ENCODE data around the gene AKAP11. TPM values are rescaled to one million over a fixed set of nuclear protein-coding genes. Genes with fewer than 3 reads are reported as not detected.
A peak's percentile ranks its signal among the peaks of the same experiment; 100 is the strongest.
"Not testable (repeated sequence)": the region's sequence is repeated elsewhere in the genome, so short reads cannot be mapped to it uniquely, and the experiment has no call there.

The AKAP11 gene, protein sequence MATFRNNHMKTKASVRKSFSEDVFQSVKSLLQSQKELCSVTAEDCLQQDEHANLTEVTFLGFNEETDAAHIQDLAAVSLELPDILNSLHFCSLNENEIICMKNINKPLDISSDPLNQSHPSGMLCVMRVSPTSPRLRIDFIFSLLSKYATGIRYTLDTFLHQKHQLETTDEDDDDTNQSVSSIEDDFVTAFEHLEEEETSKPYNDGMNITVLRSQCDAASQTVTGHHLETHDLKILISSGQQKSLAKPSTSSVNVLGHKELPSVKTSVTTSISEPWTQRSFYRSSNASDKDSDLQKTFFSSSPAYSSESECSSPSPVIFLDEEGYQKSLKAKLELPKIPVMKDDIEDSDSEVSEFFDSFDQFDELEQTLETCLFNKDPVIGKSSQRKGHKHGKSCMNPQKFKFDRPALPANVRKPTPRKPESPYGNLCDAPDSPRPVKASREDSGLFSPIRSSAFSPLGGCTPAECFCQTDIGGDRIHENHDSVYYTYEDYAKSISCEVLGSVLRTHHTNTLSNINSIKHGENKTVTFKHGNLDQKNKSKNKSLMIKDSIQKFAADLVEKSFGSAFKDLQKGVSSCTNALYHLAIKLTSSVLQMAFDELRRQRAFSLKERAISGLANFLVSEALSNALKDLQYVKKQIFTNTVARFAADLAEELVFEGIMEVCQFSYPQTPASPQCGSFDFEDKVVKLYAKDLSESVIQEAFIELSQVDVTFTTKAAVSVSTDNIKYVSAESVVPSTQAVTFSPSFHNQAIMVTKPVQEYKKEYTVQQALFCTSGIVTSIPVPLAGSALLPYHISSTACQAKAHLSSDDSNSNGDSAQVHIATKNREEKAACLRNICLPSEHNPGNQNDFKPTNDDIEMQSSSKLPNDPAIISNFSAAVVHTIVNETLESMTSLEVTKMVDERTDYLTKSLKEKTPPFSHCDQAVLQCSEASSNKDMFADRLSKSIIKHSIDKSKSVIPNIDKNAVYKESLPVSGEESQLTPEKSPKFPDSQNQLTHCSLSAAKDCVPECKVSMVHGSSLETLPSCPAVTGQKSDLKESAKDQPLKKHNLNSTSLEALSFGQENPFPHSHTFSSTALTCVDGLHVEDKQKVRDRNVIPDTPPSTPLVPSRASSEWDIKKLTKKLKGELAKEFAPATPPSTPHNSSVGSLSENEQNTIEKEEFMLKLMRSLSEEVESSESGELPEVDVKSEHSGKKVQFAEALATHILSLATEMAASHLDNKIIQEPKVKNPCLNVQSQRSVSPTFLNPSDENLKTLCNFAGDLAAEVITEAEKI (N-terminal part only)
- polyA plus RNA-seq (2012; ENCODE audit: low read depth, missing spikeins): 11.1 TPM

DNA sequence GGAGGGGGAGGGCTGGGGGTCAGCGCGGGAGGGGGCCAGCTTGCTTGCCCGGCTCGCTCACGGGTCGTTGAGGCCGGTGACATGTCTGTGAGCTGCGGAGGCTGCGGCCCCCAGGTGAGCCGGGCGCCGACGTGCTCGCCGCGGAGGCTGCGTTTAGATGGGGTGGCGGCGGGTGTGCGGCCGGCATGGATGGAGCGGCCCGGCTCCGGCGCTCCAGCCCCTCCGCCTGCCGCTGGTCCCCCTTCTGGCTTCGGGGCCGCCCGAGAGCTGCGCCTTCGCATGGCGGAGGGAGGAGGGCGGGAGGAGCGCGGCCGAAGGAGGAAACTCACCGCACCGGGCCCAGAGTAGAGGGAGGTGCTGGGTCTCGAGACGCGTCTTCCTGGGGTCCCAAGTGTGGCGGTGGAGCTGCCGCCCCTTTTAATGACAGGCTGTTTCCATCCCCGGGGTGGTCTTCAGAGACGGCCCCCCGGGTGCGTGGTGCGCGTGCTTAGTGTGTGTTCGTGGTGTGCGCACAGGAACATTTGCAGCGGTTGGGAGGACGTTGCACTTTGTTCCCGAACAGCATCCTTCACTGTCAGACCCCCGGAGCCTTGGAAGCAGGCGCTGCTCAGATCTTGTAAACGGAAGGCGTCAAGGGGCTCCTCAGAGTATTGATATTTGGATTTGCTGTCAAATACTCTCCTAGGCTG lies at the start of gene AKAP11:
Gene AKAP11, plus strand, starts transcription at position 38 of the 689 bp plus-strand sequence. CDS start 14,197 bp downstream, outside the sequence.
- FAIRE-seq: peak; percentile 65
- TF ChIP-seq POLR2AphosphoS5 (IDR thresholded peaks at IDR 0.05; ENCODE audit: low read depth, low read length): peak; percentile 66
- no peak for TF ChIP-seq SPI1 (IDR thresholded peaks at IDR 0.05; ENCODE audit: low read depth, low read length)
- peak; percentile 58; the same call in 1 of the 2 replicates for TF ChIP-seq TAF1 (IDR thresholded peaks at IDR 0.05; ENCODE audit: low read depth, low read length)
- TF ChIP-seq POU2F2 (IDR thresholded peaks at IDR 0.05; ENCODE audit: low read depth, low read length): peak; percentile 13; the same call in 1 of the 2 replicates
- DNase-seq (ENCODE audit: insufficient read length, low spot score): no peak

DNA sequence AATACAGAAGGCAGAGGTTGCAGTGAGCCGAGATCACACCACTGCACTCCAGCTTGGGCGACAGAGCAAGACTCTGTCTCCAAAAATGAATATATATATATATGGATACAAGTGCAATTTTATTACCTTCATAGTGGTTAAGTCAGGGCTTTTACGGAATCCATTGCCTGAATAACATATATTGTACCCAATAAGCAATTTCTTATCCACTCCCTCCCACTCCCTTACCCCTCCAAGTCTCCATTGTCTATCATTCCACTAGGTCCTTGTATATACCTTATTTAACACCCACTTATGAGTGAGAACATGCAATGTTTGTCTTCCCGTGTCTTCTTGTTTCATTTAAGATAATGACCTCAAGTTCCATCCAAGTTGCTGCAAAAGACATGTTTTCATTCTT lies 48.3 kb upstream of the AKAP11 start:
- FAIRE-seq (no peak), DNase-seq (ENCODE audit: insufficient read length, low spot score) (no peak)
- TF ChIP-seq POLR2A (IDR thresholded peaks at IDR 0.05; ENCODE audit: low read depth, low read length) (no peak), PAX5 (IDR thresholded peaks at IDR 0.05; ENCODE audit: insufficient read depth, low read length, severe bottlenecking) (no peak), POU2F2 (IDR thresholded peaks at IDR 0.05; ENCODE audit: low read depth, low read length) (no peak)

DNA sequence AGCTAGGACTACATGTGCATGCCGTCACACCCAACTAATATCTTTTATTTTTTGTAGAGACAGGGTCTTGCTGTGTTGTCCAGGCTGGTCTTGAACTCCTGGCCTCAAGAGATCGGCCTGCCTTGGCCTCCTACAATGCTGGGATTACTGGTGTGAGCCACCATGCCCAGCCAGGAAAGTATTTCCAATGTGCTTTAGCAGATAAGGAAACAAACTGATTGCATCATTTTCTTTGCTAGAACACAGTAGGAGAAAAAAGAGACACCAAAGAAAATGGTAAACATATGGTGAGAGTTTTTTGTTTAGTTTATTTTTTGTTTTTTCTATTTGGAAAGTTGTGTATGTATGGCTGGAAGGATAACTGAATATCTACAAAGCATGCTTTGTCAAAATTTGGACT lies 46.9 kb upstream of the AKAP11 start:
- no peak for DNase-seq (ENCODE audit: insufficient read length, low spot score)
- TF ChIP-seq PAX5 (IDR thresholded peaks at IDR 0.05; ENCODE audit: insufficient read depth, low read length, severe bottlenecking): no peak
- TF ChIP-seq POLR2A (IDR thresholded peaks at IDR 0.05; ENCODE audit: low read depth, low read length): no peak
- no peak for FAIRE-seq

DNA sequence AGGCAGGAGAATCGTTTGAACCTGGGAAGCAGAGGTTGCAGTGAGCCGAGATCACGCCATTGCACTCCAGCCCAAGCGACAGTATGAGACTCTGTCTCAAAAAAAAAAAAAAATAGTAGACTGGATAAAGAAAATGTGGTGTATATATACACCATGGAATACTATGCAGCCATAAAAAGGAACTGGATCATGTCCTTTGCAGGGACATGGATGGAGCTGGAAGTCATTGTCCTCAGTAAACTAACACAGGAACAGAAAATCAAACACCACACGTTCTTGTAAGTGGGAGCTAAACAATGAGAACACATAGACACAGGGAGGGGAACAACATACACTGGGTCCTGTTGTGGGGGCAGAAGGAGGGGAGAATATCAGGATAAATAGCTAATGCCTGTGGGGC lies 45.2 kb upstream of the AKAP11 start:
- not testable (repeated sequence) for DNase-seq (ENCODE audit: insufficient read length, low spot score); FAIRE-seq

DNA sequence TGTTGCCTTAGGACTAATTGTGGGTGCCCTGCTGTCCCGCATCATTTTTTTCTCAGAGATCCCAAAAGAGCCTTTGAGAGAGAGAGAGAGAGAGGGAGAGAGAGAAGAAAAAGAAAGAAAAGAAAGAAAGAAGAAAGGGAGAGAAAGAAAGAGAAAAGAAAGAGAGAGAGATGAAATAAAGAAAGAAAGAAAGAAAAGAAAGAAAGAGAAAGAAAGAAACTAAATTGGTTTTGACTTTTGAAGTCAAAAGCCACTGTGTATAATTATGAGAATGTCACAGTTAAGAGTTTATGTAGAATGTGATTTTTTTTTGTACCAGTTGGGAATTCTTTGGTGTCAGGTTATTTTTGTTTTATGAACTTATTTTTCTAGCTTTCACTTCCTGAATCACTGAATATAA lies 43.4 kb upstream of the AKAP11 start:
- no peak for TF ChIP-seq PAX5 (IDR thresholded peaks at IDR 0.05; ENCODE audit: insufficient read depth, low read length, severe bottlenecking)
- TF ChIP-seq POLR2AphosphoS5 (IDR thresholded peaks at IDR 0.05; ENCODE audit: low read depth, low read length): no peak
- no peak for TF ChIP-seq SPI1 (IDR thresholded peaks at IDR 0.05; ENCODE audit: low read depth, low read length)
- TF ChIP-seq TAF1 (IDR thresholded peaks at IDR 0.05; ENCODE audit: low read depth, low read length): no peak
- no peak for TF ChIP-seq POLR2A (IDR thresholded peaks at IDR 0.05; ENCODE audit: low read depth, low read length)
- no peak for TF ChIP-seq POU2F2 (IDR thresholded peaks at IDR 0.05; ENCODE audit: low read depth, low read length)
- FAIRE-seq: no peak
- DNase-seq (ENCODE audit: insufficient read length, low spot score): no peak

DNA sequence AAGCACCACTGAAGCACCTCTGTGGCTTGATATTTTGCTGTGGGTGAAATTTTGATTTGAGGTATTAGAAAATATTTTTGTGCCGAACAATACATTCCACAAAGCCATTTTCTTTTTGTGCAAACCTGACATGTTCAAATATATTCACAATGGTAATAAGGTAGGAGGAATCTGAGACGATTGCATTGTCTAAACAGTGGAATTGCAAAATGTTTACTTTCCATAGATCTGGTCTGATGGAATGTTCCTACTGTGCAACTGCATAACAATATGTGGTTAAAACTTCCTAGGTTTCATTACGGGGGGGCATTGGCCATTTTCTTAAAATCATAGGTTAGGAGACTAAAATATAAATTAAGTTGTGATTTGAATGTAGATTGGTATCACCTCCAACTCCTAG lies 42.7 kb upstream of the AKAP11 start:
- FAIRE-seq: no peak

DNA sequence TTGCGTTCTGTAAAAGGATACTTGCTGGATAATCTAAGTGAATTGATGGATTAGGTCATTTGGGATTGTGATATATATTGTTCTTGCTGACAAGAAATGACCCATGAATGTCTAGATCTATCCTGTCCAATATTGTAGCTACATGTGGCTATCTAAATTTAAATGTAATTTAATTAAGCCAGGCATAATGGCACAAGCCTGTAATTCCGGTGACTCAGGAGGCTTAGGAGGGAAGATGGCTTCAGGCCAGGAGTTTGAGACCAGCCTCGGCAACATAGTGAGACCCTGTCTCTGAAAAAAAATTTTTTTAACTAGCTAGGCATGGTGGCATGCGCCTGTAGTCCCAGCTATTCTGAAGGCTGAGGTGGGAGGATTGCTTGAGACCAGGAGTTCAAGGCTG lies 39.3 kb upstream of the AKAP11 start:
- FAIRE-seq: no peak
- TF ChIP-seq POU2F2 (IDR thresholded peaks at IDR 0.05; ENCODE audit: low read depth, low read length) (no peak), POLR2AphosphoS5 (IDR thresholded peaks at IDR 0.05; ENCODE audit: low read depth, low read length) (no peak), PAX5 (IDR thresholded peaks at IDR 0.05; ENCODE audit: insufficient read depth, low read length, severe bottlenecking) (no peak), SPI1 (IDR thresholded peaks at IDR 0.05; ENCODE audit: low read depth, low read length) (no peak), TAF1 (IDR thresholded peaks at IDR 0.05; ENCODE audit: low read depth, low read length) (no peak), POLR2A (IDR thresholded peaks at IDR 0.05; ENCODE audit: low read depth, low read length) (no peak)
- DNase-seq (ENCODE audit: insufficient read length, low spot score): no peak

More for the DNA sequence above, 42.7 kb upstream of the AKAP11 start:
- DNase-seq (ENCODE audit: insufficient read length, low spot score): no peak
- no peak for TF ChIP-seq SPI1 (IDR thresholded peaks at IDR 0.05; ENCODE audit: low read depth, low read length)
- TF ChIP-seq PAX5 (IDR thresholded peaks at IDR 0.05; ENCODE audit: insufficient read depth, low read length, severe bottlenecking): no peak
- no peak for TF ChIP-seq POLR2A (IDR thresholded peaks at IDR 0.05; ENCODE audit: low read depth, low read length)
- no peak for TF ChIP-seq POLR2AphosphoS5 (IDR thresholded peaks at IDR 0.05; ENCODE audit: low read depth, low read length)
- no peak for TF ChIP-seq POU2F2 (IDR thresholded peaks at IDR 0.05; ENCODE audit: low read depth, low read length)
- TF ChIP-seq TAF1 (IDR thresholded peaks at IDR 0.05; ENCODE audit: low read depth, low read length): no peak

DNA sequence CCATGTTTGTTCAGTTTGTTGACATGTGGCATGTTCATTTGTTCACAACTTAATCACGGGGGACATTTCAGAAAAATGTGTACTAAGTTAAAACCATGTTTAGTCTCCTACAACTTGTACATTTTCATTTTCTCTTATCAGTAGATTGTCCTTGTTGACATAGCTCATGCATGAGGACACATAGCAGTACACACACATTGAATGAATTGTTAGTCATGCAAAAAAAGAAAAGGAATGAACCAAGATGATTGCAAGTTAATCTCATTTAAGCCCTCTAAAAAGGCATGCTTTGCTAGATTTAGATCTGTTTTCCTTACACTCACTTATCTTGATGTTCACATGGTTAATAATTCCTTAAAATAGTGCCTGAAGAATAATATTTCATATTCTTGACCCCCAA lies 38.2 kb upstream of the AKAP11 start:
- FAIRE-seq (no peak), DNase-seq (ENCODE audit: insufficient read length, low spot score) (no peak)
- TF ChIP-seq POU2F2 (IDR thresholded peaks at IDR 0.05; ENCODE audit: low read depth, low read length): no peak
- TF ChIP-seq PAX5 (IDR thresholded peaks at IDR 0.05; ENCODE audit: insufficient read depth, low read length, severe bottlenecking): no peak
- TF ChIP-seq TAF1 (IDR thresholded peaks at IDR 0.05; ENCODE audit: low read depth, low read length): no peak

DNA sequence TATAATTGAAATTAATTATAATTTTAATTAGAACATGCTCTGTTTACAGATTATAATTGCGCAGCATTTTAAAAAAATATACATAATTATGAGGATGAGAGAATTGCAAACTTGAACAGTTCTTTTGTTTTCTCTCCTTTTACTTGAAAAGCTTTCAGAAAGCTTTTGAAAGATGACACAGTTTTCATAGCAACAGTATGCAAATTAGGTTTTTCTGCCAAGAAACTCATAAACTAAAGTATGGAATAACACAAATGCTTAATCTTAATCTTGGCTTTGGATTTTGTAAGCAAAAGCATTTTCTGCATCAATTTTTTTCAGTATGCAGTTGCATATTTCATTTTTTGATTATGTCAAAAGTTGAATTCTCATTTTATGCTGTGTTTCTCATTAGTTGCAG lies 32.8 kb upstream of the AKAP11 start:
- FAIRE-seq: no peak
- TF ChIP-seq SPI1 (IDR thresholded peaks at IDR 0.05; ENCODE audit: low read depth, low read length) (no peak), TAF1 (IDR thresholded peaks at IDR 0.05; ENCODE audit: low read depth, low read length) (no peak), POLR2A (IDR thresholded peaks at IDR 0.05; ENCODE audit: low read depth, low read length) (no peak), POLR2AphosphoS5 (IDR thresholded peaks at IDR 0.05; ENCODE audit: low read depth, low read length) (no peak), PAX5 (IDR thresholded peaks at IDR 0.05; ENCODE audit: insufficient read depth, low read length, severe bottlenecking) (no peak), POU2F2 (IDR thresholded peaks at IDR 0.05; ENCODE audit: low read depth, low read length) (no peak)
- DNase-seq (ENCODE audit: insufficient read length, low spot score): no peak
